ENCODE results near the gene PLAAT4. TPM values are rescaled to one million over a fixed set of nuclear protein-coding genes. Genes with fewer than 3 reads are reported as not detected.

The PLAAT4 gene
- total RNA-seq, result 100 to 1,000 TPM in 1 of 5 donors, 10 to 100 TPM in 3, 1 to 10 TPM in 1; 4.0 to 121 (median 12.7) TPM
- 100 to 1,000 TPM in 1 of 3 donors, 10 to 100 TPM in 2; 86.9 to 262 (median 98.5) TPM for polyA plus RNA-seq
- long read RNA-seq, donor 1, partial matches to known transcripts, result 0 of 2 reads
- long read RNA-seq, donor 1, other reads (novel, unspliced or antisense), result 0 of 2 reads
- long read RNA-seq, donor 2, partial matches to known transcripts, result 0 of 2 reads
- long read RNA-seq, donor 2, other reads (novel, unspliced or antisense), result 0 of 2 reads
- long read RNA-seq, donor 3, partial matches to known transcripts, result 0 of 3 reads
- long read RNA-seq, donor 3, other reads (novel, unspliced or antisense), result 0 of 3 reads
- long read RNA-seq, donor 4, result 0 reads
- long read RNA-seq, donor 5, partial matches to known transcripts, result 0 of 3 reads
- long read RNA-seq, donor 5, other reads (novel, unspliced or antisense), result 0 of 3 reads
- long read RNA-seq, donor 6, partial matches to known transcripts, result 0 of 2 reads
- long read RNA-seq, donor 6, other reads (novel, unspliced or antisense), result 0 of 2 reads
- long read RNA-seq, donor 7, transcript RARRES3-201 (4 exons, 749 nt), result major isoform, 6 of 6 reads
- long read RNA-seq, donor 7, partial matches to known transcripts, result 0 of 6 reads
- long read RNA-seq, donor 7, other reads (novel, unspliced or antisense), result 0 of 6 reads
- long read RNA-seq, donor 8, transcript RARRES3-201 (4 exons, 749 nt), result major isoform, 6 of 6 reads
- long read RNA-seq, donor 8, partial matches to known transcripts, result 0 of 6 reads
- long read RNA-seq, donor 8, other reads (novel, unspliced or antisense), result 0 of 6 reads
- long read RNA-seq, donor 9, partial matches to known transcripts, result 0 of 1 reads
- long read RNA-seq, donor 9, other reads (novel, unspliced or antisense), result 0 of 1 reads
- long read RNA-seq, donor 10, partial matches to known transcripts, result 0 of 4 reads
- long read RNA-seq, donor 10, other reads (novel, unspliced or antisense), result 0 of 4 reads

GRCh38 chr11:63536669-63537292 lies at the start of gene PLAAT4:
PLAAT4 (plus strand) TSS chr11:63536808; CDS start chr11:63536869, 61 bp downstream.
- TF ChIP-seq EP300 (IDR thresholded peaks at IDR 0.05), result no peak
- no peak for TF ChIP-seq POLR2A (IDR thresholded peaks at IDR 0.05)
- TF ChIP-seq POLR2AphosphoS5 (IDR thresholded peaks at IDR 0.05), result peak in 2 of 3 donors; percentile 73 to 75
- TF ChIP-seq CTCF (IDR thresholded peaks at IDR 0.05), result no peak
- no peaks in the 10 kb centered on the region for H3K9me3 ChIP-seq
- peak; percentile 54 to 82 for DNase-seq
- WGBS, 5 donors, result 2 to 14% (median 5%) methylated on average over 10 of the region's 10 CpGs
- H3K27ac ChIP-seq, result peak within 1 kb of the TSS; percentile 80 to 97 (median 92)
- peak within 1 kb of the TSS; percentile 43 to 63 (median 44) for H3K4me3 ChIP-seq
- intact Hi-C loops (cut with DNase I; ENCODE audit: low total_unique reads), result no loop called here
- H3K27me3 ChIP-seq, result no peaks in the 10 kb centered on the region
- peaks cover 39 to 71% (median 40%) of the 10 kb centered on the region in 4 donors for H3K4me1 ChIP-seq
- H3K36me3 ChIP-seq, result peaks cover 0 to 15% (median 9%) of the 10 kb centered on the region in 4 donors

DNA sequence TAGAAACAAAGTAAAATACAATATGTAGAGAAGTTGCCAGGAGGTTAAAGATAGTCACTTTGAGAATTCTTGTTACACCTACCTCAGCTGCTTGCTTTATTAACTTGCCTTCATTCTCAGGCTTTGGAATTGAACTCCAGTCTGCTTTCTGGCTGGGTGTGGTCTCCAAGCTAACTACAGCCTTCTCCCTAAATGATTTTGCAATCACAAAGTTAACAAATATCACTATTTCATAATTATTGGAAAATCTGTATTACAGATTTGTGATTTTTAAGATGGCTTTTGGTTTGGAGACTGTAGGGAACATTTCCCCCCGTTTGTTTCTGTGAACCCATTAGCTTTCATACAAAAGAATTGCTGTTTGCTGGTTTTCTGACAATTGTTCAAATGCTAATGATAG lies 47.8 kb upstream of the PLAAT4 start:
- H3K9me3 ChIP-seq, result peaks cover 0 to 19% (median 8%) of the 10 kb centered on the region in 4 donors
- H3K36me3 ChIP-seq, result no peaks in the 10 kb centered on the region
- 70 to 82% (median 76%) methylated on average over 1 of the region's 1 CpG for WGBS, 5 donors
- TF ChIP-seq POLR2A (IDR thresholded peaks at IDR 0.05) (no peak), EP300 (IDR thresholded peaks at IDR 0.05) (no peak), POLR2AphosphoS5 (IDR thresholded peaks at IDR 0.05) (no peak), CTCF (IDR thresholded peaks at IDR 0.05) (no peak)
- H3K4me3 ChIP-seq, result no peak overlapping the region
- DNase-seq, result no peak
- peaks cover 22 to 42% (median 32%) of the 10 kb centered on the region in 4 donors for H3K4me1 ChIP-seq
- H3K27ac ChIP-seq, result peak overlapping the region in 1 of 5 donors; percentile 50
- intact Hi-C loops (cut with DNase I; ENCODE audit: low total_unique reads), result no loop called here
- no peaks in the 10 kb centered on the region for H3K27me3 ChIP-seq

DNA sequence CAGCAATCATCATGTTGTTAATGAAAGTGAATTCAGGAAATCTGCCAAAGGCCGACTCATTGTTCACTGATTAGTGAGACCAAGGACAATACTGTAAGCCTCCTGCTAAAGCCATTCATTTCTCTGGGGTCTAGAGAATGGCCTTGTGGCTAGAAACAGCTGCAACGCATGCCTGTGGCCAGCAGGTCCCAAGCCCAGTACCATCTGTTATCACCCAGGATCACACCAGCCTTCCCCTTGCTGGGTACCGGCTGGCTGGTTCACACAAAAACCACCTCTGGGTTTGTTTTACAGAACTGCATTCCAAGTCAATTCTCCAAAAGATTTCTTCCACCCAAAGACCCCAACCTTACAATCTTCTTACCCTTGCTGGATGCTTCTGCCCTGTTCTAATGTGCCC lies 46.7 kb upstream of the PLAAT4 start:
- peaks cover 22 to 47% (median 37%) of the 10 kb centered on the region in 4 donors for H3K4me1 ChIP-seq
- peak overlapping the region in 3 of 5 donors; percentile 50 to 84 (median 78) for H3K27ac ChIP-seq
- H3K4me3 ChIP-seq, result peak overlapping the region in 2 of 4 donors; percentile 64 to 74
- H3K36me3 ChIP-seq, result no peaks in the 10 kb centered on the region
- intact Hi-C loops (cut with DNase I; ENCODE audit: low total_unique reads), result no loop called here
- 31 to 54% (median 42%) methylated on average over 3 of the region's 3 CpGs for WGBS, 5 donors
- H3K9me3 ChIP-seq, result peaks cover 0 to 15% (median 5%) of the 10 kb centered on the region in 4 donors
- DNase-seq, result no peak
- no peaks in the 10 kb centered on the region for H3K27me3 ChIP-seq
- TF ChIP-seq POLR2AphosphoS5 (IDR thresholded peaks at IDR 0.05) (no peak), POLR2A (IDR thresholded peaks at IDR 0.05) (no peak), CTCF (IDR thresholded peaks at IDR 0.05) (no peak), EP300 (IDR thresholded peaks at IDR 0.05) (no peak)

All from stomach (tissue), 19 donors.